ENCODE results near the gene TRIM71.

GRCh38 chr3:32861681-32862080 lies 43.9 kb downstream of the TRIM71 start:
- TF ChIP-seq CTCF (IDR thresholded peaks at IDR 0.05; ENCODE audit: insufficient read depth, low read length) = no peak
- TF ChIP-seq POLR2AphosphoS5 (IDR thresholded peaks at IDR 0.05; ENCODE audit: low read depth) = no peak

All from HL-60 (cell line).